ENCODE data around the gene RAN.

DNA sequence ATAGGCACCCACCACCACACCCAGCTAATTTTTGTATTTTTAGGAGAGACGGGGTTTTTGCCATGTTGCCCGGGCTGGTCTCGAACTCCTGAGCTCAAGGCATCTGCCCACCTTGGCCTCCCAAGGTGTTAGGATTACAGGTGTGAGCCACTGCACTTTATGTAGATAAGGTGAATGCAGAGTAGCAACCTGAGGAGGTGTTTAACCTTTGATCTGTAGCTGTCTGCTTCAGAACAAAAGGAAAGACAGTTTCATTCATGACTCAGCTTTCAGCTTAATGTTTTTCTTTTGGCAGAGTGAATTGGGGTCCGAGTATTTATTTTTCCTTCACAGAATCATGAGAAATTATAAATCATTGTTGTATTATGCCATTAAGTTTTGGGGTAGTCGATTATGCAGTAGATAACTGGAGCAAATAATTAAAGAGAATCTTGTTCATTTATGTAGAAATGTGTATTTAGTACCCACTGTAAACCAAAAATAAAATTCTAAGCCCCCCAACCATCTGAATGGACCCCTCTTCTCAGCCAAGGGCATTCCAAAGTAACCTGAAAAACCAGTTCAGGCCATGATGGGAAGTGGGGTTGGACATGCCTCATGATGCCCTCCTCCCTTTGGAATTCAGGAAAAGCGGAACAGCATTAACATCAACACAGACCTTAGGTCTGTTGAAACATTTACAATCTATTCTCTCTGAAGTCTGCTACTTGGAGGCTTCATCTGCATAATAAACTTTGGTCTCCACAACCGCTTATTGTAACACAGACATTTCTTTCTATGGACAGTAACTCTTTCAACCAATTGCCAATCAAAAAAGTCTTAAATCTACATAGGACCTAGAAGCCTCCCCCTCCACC is 22.1 kb upstream of the RAN start:
- TF ChIP-seq CTCF (IDR thresholded peaks at IDR 0.05) (no peak), POLR2A (IDR thresholded peaks at IDR 0.05) (no peak), EP300 (IDR thresholded peaks at IDR 0.05) (no peak)
